ENCODE results near the gene PALM2AKAP2.

The PALM2AKAP2 gene

GRCh38 chr9:109771796-109772531 is 8.0 kb upstream of the PALM2AKAP2 start:
- H3K9ac ChIP-seq (ENCODE audit: low read depth, low read length), result no peak overlapping the region
- no peaks in the 10 kb centered on the region for H3K9me3 ChIP-seq (ENCODE audit: control insufficient read depth, insufficient read depth, low read length)
- H3K36me3 ChIP-seq (ENCODE audit: control insufficient read depth, insufficient read depth, low read length), result no peaks in the 10 kb centered on the region
- H3K27ac ChIP-seq (ENCODE audit: low read depth, low read length), result peak overlapping the region; percentile 38
- peaks cover 35% of the 10 kb centered on the region for H3K4me1 ChIP-seq (ENCODE audit: control insufficient read depth, insufficient read depth, low read length)
- H3K27me3 ChIP-seq (ENCODE audit: control insufficient read depth, insufficient read depth, low read length), result no peaks in the 10 kb centered on the region
- no peak overlapping the region for H3K4me3 ChIP-seq (ENCODE audit: low read depth, low read length)

DNA sequence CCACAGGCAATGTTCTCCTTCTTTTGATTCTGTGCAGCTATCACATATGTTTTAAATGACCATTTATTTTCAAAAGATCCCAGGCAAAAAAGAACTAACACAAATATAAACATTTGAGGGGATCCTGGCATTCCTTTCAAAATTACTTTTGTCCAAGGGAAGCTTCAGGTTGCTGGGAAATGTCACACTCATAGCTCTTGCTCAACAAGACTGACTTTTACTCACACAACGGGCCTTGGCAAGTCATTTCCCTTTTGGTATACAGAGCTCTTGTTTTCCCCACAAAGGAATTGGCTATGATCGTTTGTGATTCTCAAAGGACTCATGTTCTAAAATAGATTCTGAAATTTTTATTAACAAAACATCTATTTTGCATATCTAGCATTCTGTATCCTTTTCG is 4.5 kb upstream of the PALM2AKAP2 start:
- peaks cover 19% of the 10 kb centered on the region for H3K4me1 ChIP-seq (ENCODE audit: control insufficient read depth, insufficient read depth, low read length)
- H3K9me3 ChIP-seq (ENCODE audit: control insufficient read depth, insufficient read depth, low read length), result no peaks in the 10 kb centered on the region
- no peak overlapping the region for H3K27ac ChIP-seq (ENCODE audit: low read depth, low read length)
- H3K9ac ChIP-seq (ENCODE audit: low read depth, low read length), result no peak overlapping the region
- peaks cover 12% of the 10 kb centered on the region for H3K27me3 ChIP-seq (ENCODE audit: control insufficient read depth, insufficient read depth, low read length)
- H3K36me3 ChIP-seq (ENCODE audit: control insufficient read depth, insufficient read depth, low read length), result no peaks in the 10 kb centered on the region
- no peak overlapping the region for H3K4me3 ChIP-seq (ENCODE audit: low read depth, low read length)

- Histone ChIP-seq H3K9ac (ENCODE audit: low read depth, low read length) (no peak overlapping the region), H3K27me3 (ENCODE audit: control insufficient read depth, insufficient read depth, low read length) (peaks cover 21% of the 10 kb centered on the region), H3K4me1 (ENCODE audit: control insufficient read depth, insufficient read depth, low read length) (peaks cover 17% of the 10 kb centered on the region), H3K36me3 (ENCODE audit: control insufficient read depth, insufficient read depth, low read length) (no peaks in the 10 kb centered on the region), H3K27ac (ENCODE audit: low read depth, low read length) (no peak overlapping the region), H3K9me3 (ENCODE audit: control insufficient read depth, insufficient read depth, low read length) (no peaks in the 10 kb centered on the region), H3K4me3 (ENCODE audit: low read depth, low read length) (no peak overlapping the region)
Observed at GRCh38 chr9:109776391-109776790, 3.6 kb upstream of the PALM2AKAP2 start.

DNA sequence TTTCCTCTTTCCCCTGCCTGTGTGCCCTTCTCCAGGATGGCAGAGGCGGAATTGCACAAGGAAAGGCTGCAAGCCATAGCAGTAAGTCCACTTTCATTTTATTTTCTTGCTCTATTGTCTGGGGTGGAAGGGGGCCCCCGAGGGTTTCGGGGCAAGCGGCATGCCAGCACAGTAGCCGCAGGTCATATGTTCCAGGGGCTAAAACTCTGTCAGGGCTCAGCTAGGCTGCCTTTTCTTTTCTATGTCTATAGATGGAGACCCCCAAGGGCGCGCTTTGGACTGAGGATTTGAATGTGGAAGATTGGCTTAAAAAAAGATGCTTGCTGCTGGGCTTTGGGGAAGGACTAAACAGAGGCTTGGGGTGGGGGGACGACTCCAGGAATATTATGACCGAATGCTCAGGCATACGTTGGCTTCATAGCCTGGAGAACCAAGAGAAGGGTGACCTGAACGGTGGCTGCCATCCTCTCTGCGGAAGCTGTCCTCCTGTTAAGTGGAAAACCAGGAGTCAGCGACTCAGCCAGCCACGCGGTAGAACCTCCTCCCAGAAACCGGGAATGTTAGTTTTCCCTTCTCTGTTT is 545 bp downstream of the PALM2AKAP2 start:
- no peaks in the 10 kb centered on the region for H3K36me3 ChIP-seq (ENCODE audit: control insufficient read depth, insufficient read depth, low read length)
- peaks cover 24% of the 10 kb centered on the region for H3K27me3 ChIP-seq (ENCODE audit: control insufficient read depth, insufficient read depth, low read length)
- H3K4me1 ChIP-seq (ENCODE audit: control insufficient read depth, insufficient read depth, low read length), result peaks cover 12% of the 10 kb centered on the region; the same call in 1 of the 2 replicates
- H3K4me3 ChIP-seq (ENCODE audit: low read depth, low read length), result peak overlapping the region; percentile 77
- peak overlapping the region; percentile 5; the same call in 1 of the 2 replicates for H3K9ac ChIP-seq (ENCODE audit: low read depth, low read length)
- H3K27ac ChIP-seq (ENCODE audit: low read depth, low read length), result no peak overlapping the region
- H3K9me3 ChIP-seq (ENCODE audit: control insufficient read depth, insufficient read depth, low read length), result no peaks in the 10 kb centered on the region

DNA sequence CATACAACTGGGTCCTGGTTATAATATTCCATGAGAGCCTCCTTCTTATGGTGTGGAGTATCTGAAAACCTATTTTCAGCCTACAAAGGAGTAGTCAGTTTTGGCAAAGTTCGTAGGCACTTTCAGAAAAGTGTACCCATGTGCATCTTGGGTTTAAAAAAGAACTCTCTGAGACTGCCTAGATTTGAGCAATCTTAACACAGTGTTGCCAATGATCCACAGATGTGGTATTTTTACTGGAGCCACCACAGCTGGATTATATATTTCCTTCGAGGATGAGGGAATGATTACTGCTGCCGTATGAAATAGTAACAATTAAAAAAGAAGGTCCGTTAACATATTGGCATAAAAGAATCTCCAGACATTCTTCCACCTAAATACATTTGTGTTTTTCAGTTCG is 1.1 kb downstream of the PALM2AKAP2 start:
- Histone ChIP-seq H3K4me3 (ENCODE audit: low read depth, low read length) (peak overlapping the region; percentile 77), H3K9ac (ENCODE audit: low read depth, low read length) (no peak overlapping the region), H3K4me1 (ENCODE audit: control insufficient read depth, insufficient read depth, low read length) (peaks cover 12% of the 10 kb centered on the region; the same call in 1 of the 2 replicates), H3K27ac (ENCODE audit: low read depth, low read length) (no peak overlapping the region), H3K9me3 (ENCODE audit: control insufficient read depth, insufficient read depth, low read length) (no peaks in the 10 kb centered on the region), H3K36me3 (ENCODE audit: control insufficient read depth, insufficient read depth, low read length) (no peaks in the 10 kb centered on the region), H3K27me3 (ENCODE audit: control insufficient read depth, insufficient read depth, low read length) (peaks cover 24% of the 10 kb centered on the region)

- peak overlapping the region; percentile 77; the same call in 1 of the 2 replicates for H3K4me3 ChIP-seq (ENCODE audit: low read depth, low read length)
- H3K27me3 ChIP-seq (ENCODE audit: control insufficient read depth, insufficient read depth, low read length), result peaks cover 24% of the 10 kb centered on the region
- no peak overlapping the region for H3K27ac ChIP-seq (ENCODE audit: low read depth, low read length)
- peaks cover 12% of the 10 kb centered on the region; the same call in 1 of the 2 replicates for H3K4me1 ChIP-seq (ENCODE audit: control insufficient read depth, insufficient read depth, low read length)
- H3K9ac ChIP-seq (ENCODE audit: low read depth, low read length), result no peak overlapping the region
- no peaks in the 10 kb centered on the region for H3K36me3 ChIP-seq (ENCODE audit: control insufficient read depth, insufficient read depth, low read length)
- H3K9me3 ChIP-seq (ENCODE audit: control insufficient read depth, insufficient read depth, low read length), result no peaks in the 10 kb centered on the region
Observed at GRCh38 chr9:109781541-109782197, 1.7 kb downstream of the PALM2AKAP2 start.

GRCh38 chr9:109787735-109788134 is 7.7 kb downstream of the PALM2AKAP2 start:
- Histone ChIP-seq H3K27me3 (ENCODE audit: control insufficient read depth, insufficient read depth, low read length) (no peaks in the 10 kb centered on the region), H3K27ac (ENCODE audit: low read depth, low read length) (no peak overlapping the region), H3K36me3 (ENCODE audit: control insufficient read depth, insufficient read depth, low read length) (no peaks in the 10 kb centered on the region), H3K4me1 (ENCODE audit: control insufficient read depth, insufficient read depth, low read length) (no peaks in the 10 kb centered on the region), H3K9ac (ENCODE audit: low read depth, low read length) (no peak overlapping the region), H3K9me3 (ENCODE audit: control insufficient read depth, insufficient read depth, low read length) (no peaks in the 10 kb centered on the region), H3K4me3 (ENCODE audit: low read depth, low read length) (no peak overlapping the region)

- no peak overlapping the region for H3K9ac ChIP-seq (ENCODE audit: low read depth, low read length)
- H3K4me3 ChIP-seq (ENCODE audit: low read depth, low read length), result no peak overlapping the region
- no peaks in the 10 kb centered on the region for H3K4me1 ChIP-seq (ENCODE audit: control insufficient read depth, insufficient read depth, low read length)
- H3K27ac ChIP-seq (ENCODE audit: low read depth, low read length), result no peak overlapping the region
- H3K27me3 ChIP-seq (ENCODE audit: control insufficient read depth, insufficient read depth, low read length), result no peaks in the 10 kb centered on the region
- no peaks in the 10 kb centered on the region for H3K36me3 ChIP-seq (ENCODE audit: control insufficient read depth, insufficient read depth, low read length)
- no peaks in the 10 kb centered on the region for H3K9me3 ChIP-seq (ENCODE audit: control insufficient read depth, insufficient read depth, low read length)
Observed at GRCh38 chr9:109789556-109789955, 9.6 kb downstream of the PALM2AKAP2 start.

- no peak overlapping the region for H3K27ac ChIP-seq (ENCODE audit: low read depth, low read length)
- H3K27me3 ChIP-seq (ENCODE audit: control insufficient read depth, insufficient read depth, low read length), result no peaks in the 10 kb centered on the region
- no peaks in the 10 kb centered on the region for H3K4me1 ChIP-seq (ENCODE audit: control insufficient read depth, insufficient read depth, low read length)
- H3K9me3 ChIP-seq (ENCODE audit: control insufficient read depth, insufficient read depth, low read length), result no peaks in the 10 kb centered on the region
- no peaks in the 10 kb centered on the region for H3K36me3 ChIP-seq (ENCODE audit: control insufficient read depth, insufficient read depth, low read length)
- H3K9ac ChIP-seq (ENCODE audit: low read depth, low read length), result no peak overlapping the region
- no peak overlapping the region for H3K4me3 ChIP-seq (ENCODE audit: low read depth, low read length)
Observed at GRCh38 chr9:109789971-109790370, 10.0 kb downstream of the PALM2AKAP2 start.

DNA sequence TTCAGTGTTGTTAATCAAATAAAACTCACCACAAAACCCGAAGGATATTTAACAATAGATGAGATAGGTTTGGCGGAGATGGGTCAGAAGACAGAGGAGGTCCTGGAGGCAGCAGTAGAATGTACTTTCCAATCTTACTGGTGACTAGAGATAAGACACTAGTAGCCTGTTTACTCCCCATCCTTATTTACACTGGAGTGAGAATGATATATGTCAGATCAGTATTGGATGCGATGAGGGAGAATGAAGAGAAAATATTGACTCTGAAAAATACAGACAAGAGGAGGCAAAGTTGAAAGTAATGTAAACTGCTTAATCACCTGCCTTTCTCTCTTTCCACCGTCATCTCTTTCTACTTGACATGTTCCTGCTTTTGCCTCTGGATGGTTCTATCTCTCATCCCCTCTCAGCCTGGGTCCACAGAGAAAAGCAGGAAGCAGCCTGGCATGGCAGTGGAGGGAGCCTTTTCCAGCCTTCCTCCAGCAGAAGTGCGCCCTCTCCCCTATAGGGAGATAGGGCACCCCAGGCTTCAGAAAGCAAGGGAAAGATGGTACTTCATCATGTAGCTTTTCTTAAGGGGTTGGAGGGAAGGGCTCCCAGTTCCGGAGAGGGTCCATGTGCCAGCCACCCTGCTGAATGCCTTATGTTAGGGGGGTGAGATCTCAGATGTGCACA is 11.1 kb downstream of the PALM2AKAP2 start:
- no peaks in the 10 kb centered on the region for H3K4me1 ChIP-seq (ENCODE audit: control insufficient read depth, insufficient read depth, low read length)

More for the DNA sequence above, 11.1 kb downstream of the PALM2AKAP2 start:
- H3K4me3 ChIP-seq (ENCODE audit: low read depth, low read length), result no peak overlapping the region
- no peaks in the 10 kb centered on the region for H3K27me3 ChIP-seq (ENCODE audit: control insufficient read depth, insufficient read depth, low read length)
- no peaks in the 10 kb centered on the region for H3K9me3 ChIP-seq (ENCODE audit: control insufficient read depth, insufficient read depth, low read length)
- no peaks in the 10 kb centered on the region for H3K36me3 ChIP-seq (ENCODE audit: control insufficient read depth, insufficient read depth, low read length)
- H3K9ac ChIP-seq (ENCODE audit: low read depth, low read length), result no peak overlapping the region
- H3K27ac ChIP-seq (ENCODE audit: low read depth, low read length), result no peak overlapping the region
